T-cell (primary cell): ENCODE measurements around the gene DBX1. TPM values are rescaled to one million over a fixed set of nuclear protein-coding genes. Genes with fewer than 3 reads are reported as not detected.

ENCODE experiments used
- ATAC-seq, 4 experiments: fragments of 200-7000 bp in 3 of 4; fragments of 150-1000 bp in 1 of 4; cut with Tn5 transposase; replicated peaks in 1 of 4; 1 replicate in 3 of 4; 2 replicates in 1 of 4; pipeline ENCODE4 v1.10.0; 2021; ENCODE audit warnings: moderate library complexity in 3 of 4, mild to moderate bottlenecking in 2 of 4, moderate number of reproducible peaks in 1 of 4
- CTCF ChIA-PET, 2 donors: fragments of 300-600 bp; sonication (Branson Sonifier 250); formaldehyde crosslinking; loops; one replicate each; lab custom pipeline; 2022; ENCODE audit warnings: antibody characterized with exemption in 2 of 2; lab: Charles Lee
- POLR2A ChIA-PET, 2 donors: fragments of 300-600 bp; sonication (Branson Sonifier 250); formaldehyde crosslinking; loops; one replicate each; lab custom pipeline; 2022; ENCODE audit warnings: antibody characterized with exemption in 2 of 2; lab: Charles Lee
- DNase-seq, 35 experiments: peaks; one replicate each; pipeline versions ENCODE4 v3.0.0 to v3.0.0-alpha.2; 2013 to 2023
- H3K27ac ChIP-seq: one replicate; pipeline ENCODE4 v1.5.1; 2013; ENCODE audit warnings: low read length
- H3K27me3 ChIP-seq, 2 experiments: replicated peaks in 1 of 2; 1 replicate in 1 of 2; 2 replicates in 1 of 2; pipeline versions ENCODE4 v1.6.1 to v1.7.0; 2013; ENCODE audit warnings: low read length in 1 of 2, mixed read lengths in 1 of 2; ENCODE audit not compliant: control insufficient read depth in 2 of 2, insufficient read depth in 2 of 2; ENCODE audit errors: extremely low read depth in 1 of 2
- H3K36me3 ChIP-seq, 2 donors: 1 replicate in 1 of 2; 2 replicates in 1 of 2; pipeline versions ENCODE4 v1.6.1 to v1.7.0; 2013; ENCODE audit warnings: low read length in 1 of 2; ENCODE audit not compliant: control insufficient read depth in 2 of 2, insufficient read depth in 1 of 2; ENCODE audit errors: extremely low read depth in 1 of 2
- H3K4me1 ChIP-seq, 2 experiments: 1 replicate in 1 of 2; 2 replicates in 1 of 2; pipeline versions ENCODE4 v1.6.1 to v1.7.0; 2013; ENCODE audit warnings: low read length in 2 of 2, mixed read lengths in 1 of 2; ENCODE audit not compliant: insufficient read depth in 2 of 2, control insufficient read depth in 1 of 2; ENCODE audit errors: extremely low read depth in 1 of 2
- H3K4me3 ChIP-seq, 2 donors: 1 replicate in 1 of 2; 2 replicates in 1 of 2; pipeline versions ENCODE4 v1.5.1 to v1.7.0; 2013; ENCODE audit warnings: mild to moderate bottlenecking in 2 of 2, low read length in 1 of 2, moderate library complexity in 1 of 2; ENCODE audit not compliant: control insufficient read depth in 1 of 2; ENCODE audit errors: extremely low read depth in 1 of 2
- H3K9me3 ChIP-seq: 2 replicates; pipeline ENCODE4 v1.7.0; 2013
- H3K27ac Mint-ChIP-seq, 2 donors: one replicate each; pipeline ENCODE4 v1.8.0; 2020 to 2021; ENCODE audit warnings: mild to moderate bottlenecking in 2 of 2, mixed read lengths in 2 of 2
- H3K27me3 Mint-ChIP-seq, 2 donors: one replicate each; pipeline ENCODE4 v1.8.0; 2021 to 2022; ENCODE audit warnings: mixed read lengths in 2 of 2
- H3K36me3 Mint-ChIP-seq: one replicate; pipeline ENCODE4 v1.8.0; 2021; ENCODE audit warnings: mixed read lengths
- H3K4me1 Mint-ChIP-seq, 3 donors: one replicate each; pipeline ENCODE4 v1.8.0; 2020 to 2022; ENCODE audit warnings: mixed read lengths in 3 of 3, mild to moderate bottlenecking in 1 of 3
- H3K4me3 Mint-ChIP-seq, 3 donors: one replicate each; pipeline ENCODE4 v1.8.0; 2020 to 2022; ENCODE audit warnings: mild to moderate bottlenecking in 3 of 3, mixed read lengths in 3 of 3, moderate library complexity in 3 of 3
- H3K9me3 Mint-ChIP-seq, 3 donors: one replicate each; pipeline ENCODE4 v1.8.0; 2020 to 2022; ENCODE audit warnings: mixed read lengths in 3 of 3
- WGBS: methylation state at CpG from one replicate; pipeline ENCODE4 v1.1.5; 2013; ENCODE audit warnings: missing lambda C conversion rate; ENCODE audit not compliant: insufficient coverage; 5-methylcytosine and 5-hydroxymethylcytosine counted together
- total RNA-seq, 35 experiments: library from RNA in 6 of 35; stranded (reverse) in 6 of 35; fragments of 120-200 nt in 1 of 35; gene quantifications; one replicate each; pipeline versions ENCODE4 v1.2.1 to v1.2.4 and lab custom pipeline; 2013 to 2026

DBX1 gene
- total RNA-seq, 5 donors from 2014 or later (not counting 1 experiment from before 2014, with no cell fraction given): not detected

GRCh38 chr11:20162824-20163782, 2.8 kb upstream of the DBX1 start:
- Histone ChIP-seq H3K27ac (no peak overlapping the region), H3K36me3 (no peaks in the 10 kb centered on the region), H3K4me3 (peak overlapping the region; percentile 23 to 47), H3K9me3 (peaks cover 3% of the 10 kb centered on the region), H3K4me1 (peaks cover 0 to 36% of the 10 kb centered on the region in 2 experiments), H3K27me3 (peaks cover 53 to 81% of the 10 kb centered on the region in 2 experiments)
- H3K27me3 Mint-ChIP-seq: peaks cover 90% of the 10 kb centered on the region in 2 donors
- H3K36me3 Mint-ChIP-seq: peaks cover 4% of the 10 kb centered on the region
- H3K27ac Mint-ChIP-seq: peak overlapping the region in 1 of 2 donors; percentile 52
- POLR2A ChIA-PET: no interaction called here
- ATAC-seq (peak in 1 of 4 experiments; percentile 36), DNase-seq (peak in 1 of 35 experiments; percentile 25)
- WGBS: 4% methylated on average over 50 of the region's 61 CpGs
- peaks cover 32 to 38% (median 33%) of the 10 kb centered on the region in 3 donors for H3K4me1 Mint-ChIP-seq
- CTCF ChIA-PET: interaction anchor here in 1 of 2 donors (2.9 kb wide), 1 partner anchor 34 kb away, joined by 11 read pairs; no protein-coding TSS in a partner anchor
- peak overlapping the region; percentile 58 to 84 (median 65) for H3K4me3 Mint-ChIP-seq
- peaks cover 0 to 13% (median 3%) of the 10 kb centered on the region in 3 donors for H3K9me3 Mint-ChIP-seq

- peaks cover 0 to 13% (median 3%) of the 10 kb centered on the region in 3 donors for H3K9me3 Mint-ChIP-seq
- H3K36me3 Mint-ChIP-seq: peaks cover 4% of the 10 kb centered on the region
- H3K27ac ChIP-seq: no peak overlapping the region
- H3K27me3 Mint-ChIP-seq: peaks cover 86 to 89% of the 10 kb centered on the region in 2 donors
- ATAC-seq: no peak
- H3K4me3 ChIP-seq: no peak overlapping the region
- peaks cover 40 to 46% (median 40%) of the 10 kb centered on the region in 3 donors for H3K4me1 Mint-ChIP-seq
- H3K9me3 ChIP-seq: peaks cover 3% of the 10 kb centered on the region
- peaks cover 44 to 83% of the 10 kb centered on the region in 2 experiments for H3K27me3 ChIP-seq
- no peak overlapping the region for H3K27ac Mint-ChIP-seq
- DNase-seq: no peak
- ChIA-PET POLR2A (no interaction called here), CTCF (no interaction called here)
- H3K36me3 ChIP-seq: no peaks in the 10 kb centered on the region
- H3K4me3 Mint-ChIP-seq: peak overlapping the region in 1 of 3 donors; percentile 84
- WGBS: 12% methylated on average over 12 of the region's 24 CpGs
- peaks cover 0 to 42% of the 10 kb centered on the region in 2 experiments for H3K4me1 ChIP-seq
Measured at GRCh38 chr11:20161923-20162744, 1.9 kb upstream of the DBX1 start.

GRCh38 chr11:20161230-20161918, 1.1 kb upstream of the DBX1 start:
- Mint-ChIP-seq H3K4me3 (peak overlapping the region in 1 of 3 donors; percentile 84), H3K9me3 (peaks cover 0 to 13% (median 3%) of the 10 kb centered on the region in 3 donors), H3K27me3 (peaks cover 78 to 81% of the 10 kb centered on the region in 2 donors), H3K27ac (no peak overlapping the region), H3K4me1 (peaks cover 41 to 47% (median 42%) of the 10 kb centered on the region in 3 donors), H3K36me3 (peaks cover 4% of the 10 kb centered on the region)
- Histone ChIP-seq H3K4me1 (peaks cover 0 to 49% of the 10 kb centered on the region in 2 experiments), H3K4me3 (no peak overlapping the region), H3K27me3 (peaks cover 40 to 89% of the 10 kb centered on the region in 2 experiments), H3K27ac (no peak overlapping the region), H3K9me3 (peaks cover 3% of the 10 kb centered on the region), H3K36me3 (no peaks in the 10 kb centered on the region)
- DNase-seq (no peak), ATAC-seq (no peak)
- WGBS: 9% methylated on average over 20 of the region's 29 CpGs
- ChIA-PET POLR2A (no interaction called here), CTCF (no interaction called here)

- Mint-ChIP-seq H3K36me3 (peaks cover 4% of the 10 kb centered on the region), H3K27ac (peak overlapping the region in 1 of 2 donors; percentile 24), H3K27me3 (peaks cover 68 to 74% of the 10 kb centered on the region in 2 donors), H3K4me3 (peak overlapping the region in 1 of 3 donors; percentile 24), H3K9me3 (peaks cover 0 to 13% (median 3%) of the 10 kb centered on the region in 3 donors), H3K4me1 (peaks cover 47 to 53% (median 49%) of the 10 kb centered on the region in 3 donors)
- Histone ChIP-seq H3K9me3 (peaks cover 3% of the 10 kb centered on the region), H3K4me1 (peaks cover 0 to 58% of the 10 kb centered on the region in 2 experiments), H3K36me3 (no peaks in the 10 kb centered on the region), H3K27ac (no peak overlapping the region), H3K4me3 (no peak overlapping the region), H3K27me3 (peaks cover 38 to 82% of the 10 kb centered on the region in 2 experiments)
- no peak for ATAC-seq
- CTCF ChIA-PET: no interaction called here
- 17% methylated on average over 60 of the region's 65 CpGs for whole genome bisulfite sequencing
- DNase-seq: no peak
- POLR2A ChIA-PET: no interaction called here
Measured at GRCh38 chr11:20159466-20160381, 551 bp downstream of the DBX1 start.

GRCh38 chr11:20158597-20159257, 1.5 kb downstream of the DBX1 start:
- H3K4me1 Mint-ChIP-seq: peaks cover 43 to 48% (median 45%) of the 10 kb centered on the region in 3 donors
- peaks cover 3% of the 10 kb centered on the region for H3K9me3 ChIP-seq
- peaks cover 60 to 68% of the 10 kb centered on the region in 2 donors for H3K27me3 Mint-ChIP-seq
- peaks cover 0 to 56% of the 10 kb centered on the region in 2 experiments for H3K4me1 ChIP-seq
- H3K27ac ChIP-seq: no peak overlapping the region
- WGBS: 19% methylated on average over 31 of the region's 33 CpGs
- ATAC-seq: no peak
- peak in 1 of 35 experiments; percentile 18 for DNase-seq
- ChIA-PET CTCF (no interaction called here), POLR2A (no interaction called here)
- H3K36me3 ChIP-seq: no peaks in the 10 kb centered on the region
- H3K9me3 Mint-ChIP-seq: peaks cover 0 to 13% (median 3%) of the 10 kb centered on the region in 3 donors
- H3K36me3 Mint-ChIP-seq: peaks cover 4% of the 10 kb centered on the region
- peaks cover 32 to 73% of the 10 kb centered on the region in 2 experiments for H3K27me3 ChIP-seq
- H3K27ac Mint-ChIP-seq: peak overlapping the region in 1 of 2 donors; percentile 32
- peak overlapping the region in 2 of 3 donors; percentile 21 to 24 for H3K4me3 Mint-ChIP-seq
- peak overlapping the region in 1 of 2 donors; percentile 44 for H3K4me3 ChIP-seq
